H1 (cell line): ENCODE measurements around the gene UBE2I. TPM values are rescaled to one million over a fixed set of nuclear protein-coding genes. Genes with fewer than 3 reads are reported as not detected.

Experiments
- polyA plus RNA-seq, 7 experiments: library from polyadenylated mRNA; depleted of rRNA in 3 of 7; stranded (reverse) in 5 of 7; unstranded in 2 of 7; fragments of >200 nt in 5 of 7; fragments of 200-250 nt in 2 of 7; gene quantifications; 1 replicate in 5 of 7; 2 replicates in 1 of 7; 4 replicates in 1 of 7; pipeline versions ENCODE4 v1.2.1 to v1.2.3, GENCODE V29; 2011 to 2013; ENCODE audit warnings: missing spikeins in 2 of 7, mixed read lengths in 2 of 7
- total RNA-seq: library from RNA; stranded (reverse); fragmentation: NEBNext Ultra II Directional; extraction: Animal tissue kit (Norgen Biotek cat#: 25700); gene quantifications from 2 replicates; pipeline ENCODE4 v1.2.1, GENCODE V29; 2021
- TF ChIP-seq, protein P1 (sequence below): IDR thresholded peaks from 2 replicates; pipeline ENCODE4 v1.6.1; 2012; ENCODE audit warnings: inconsistent platforms

Gene UBE2I
- total and polyA plus RNA-seq, 2 of the 8 experiments (the other 6 are each of a cell fraction or from before 2014, with no cell fraction given): 148 to 268 TPM

DNA sequence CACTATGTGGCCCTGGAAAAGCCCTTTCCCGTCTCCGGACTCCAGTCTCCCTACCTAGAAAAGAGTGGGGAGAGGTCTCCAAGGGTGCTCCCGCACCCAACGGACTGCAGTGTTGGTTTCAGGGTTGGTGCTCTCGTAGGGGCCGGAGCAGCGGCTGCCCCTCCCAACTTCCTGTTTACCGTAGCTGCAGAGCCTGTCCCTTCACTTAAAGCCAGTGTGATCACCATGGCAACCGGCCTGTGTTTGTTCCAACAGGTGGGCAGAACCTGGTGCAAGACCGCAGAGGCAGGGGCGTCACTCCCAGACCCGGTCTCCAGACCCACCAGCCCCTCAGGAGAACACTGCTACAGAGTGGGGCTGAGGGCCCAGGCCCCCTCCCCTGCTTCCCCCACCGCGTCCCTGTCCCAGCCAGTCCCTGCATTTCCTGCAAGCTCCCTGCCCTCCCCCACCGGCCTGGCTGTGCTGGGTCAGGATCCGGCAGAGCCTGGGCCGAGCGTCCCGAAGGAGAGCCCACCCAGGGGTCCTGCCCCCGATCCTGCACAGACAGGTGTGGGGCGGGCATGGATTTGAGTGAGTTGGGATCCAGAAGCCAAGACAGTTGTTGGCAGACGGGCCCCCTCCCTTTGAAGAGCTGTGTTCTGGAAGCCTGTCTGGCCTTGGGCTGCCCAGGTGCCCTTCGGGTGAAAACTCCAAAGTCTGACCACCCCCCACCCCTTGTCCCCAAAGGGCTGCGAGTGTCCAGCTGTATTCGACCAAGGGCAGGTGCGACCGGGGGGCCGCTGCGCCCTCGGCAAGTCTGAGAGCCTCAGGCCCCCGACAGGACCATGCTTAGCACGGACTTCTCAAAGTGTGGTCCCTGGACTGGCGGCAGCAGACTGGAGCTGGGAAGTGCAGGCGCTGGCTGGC lies 22.5 kb downstream of the UBE2I start (continued):
- TF ChIP-seq, protein P1, sequence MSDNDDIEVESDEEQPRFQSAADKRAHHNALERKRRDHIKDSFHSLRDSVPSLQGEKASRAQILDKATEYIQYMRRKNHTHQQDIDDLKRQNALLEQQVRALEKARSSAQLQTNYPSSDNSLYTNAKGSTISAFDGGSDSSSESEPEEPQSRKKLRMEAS: peak; percentile 29; the same call in 1 of the 2 replicates
